Activated T-cell treated with anti-CD3 and anti-CD28 coated beads, Interleukin-2, amount 50 U/mL, for 72 hours (primary cell): Measurements from ENCODE around the gene RGS12. TPM values are rescaled to one million over a fixed set of nuclear protein-coding genes. Genes with fewer than 3 reads are reported as not detected.

Experiments used
- ATAC-seq, 2 donors: fragments of 150-1000 bp; cut with Tn5 transposase; replicated peaks in 1 of 2; 2 replicates each; pipeline ENCODE4 v1.10.0; 2021; ENCODE audit warnings: moderate library complexity in 2 of 2, mild to moderate bottlenecking in 1 of 2
- DNase-seq, 2 donors: peaks; one replicate each; pipeline ENCODE4 v3.0.0; 2021 to 2022; ENCODE audit warnings: mixed read lengths in 1 of 2
- H3K27ac Mint-ChIP-seq: one replicate; pipeline ENCODE4 v1.8.0; 2022; ENCODE audit warnings: mild to moderate bottlenecking, moderate library complexity, mixed read lengths
- H3K27me3 Mint-ChIP-seq: one replicate; pipeline ENCODE4 v1.8.0; 2022; ENCODE audit warnings: low read depth, mixed read lengths
- H3K36me3 Mint-ChIP-seq, 2 donors: one replicate each; pipeline ENCODE4 v1.8.0; 2022; ENCODE audit warnings: mixed read lengths in 2 of 2, mild to moderate bottlenecking in 1 of 2; ENCODE audit not compliant: insufficient read depth in 2 of 2
- H3K4me1 Mint-ChIP-seq: one replicate; pipeline ENCODE4 v1.8.0; 2022; ENCODE audit warnings: low read depth, mixed read lengths
- H3K4me3 Mint-ChIP-seq, 2 donors: one replicate each; pipeline ENCODE4 v1.8.0; 2022; ENCODE audit warnings: mild to moderate bottlenecking in 2 of 2, mixed read lengths in 2 of 2, moderate library complexity in 2 of 2
- H3K9me3 Mint-ChIP-seq, 2 donors: one replicate each; pipeline ENCODE4 v1.8.0; 2022; ENCODE audit warnings: mixed read lengths in 2 of 2
- total RNA-seq, 2 donors: library from RNA; stranded (reverse); gene quantifications; one replicate each; pipeline ENCODE4 v1.2.3, GENCODE V29; 2022

Gene RGS12
- total RNA-seq, 2 donors from 2014 or later = 16.9 to 18.5 TPM

DNA sequence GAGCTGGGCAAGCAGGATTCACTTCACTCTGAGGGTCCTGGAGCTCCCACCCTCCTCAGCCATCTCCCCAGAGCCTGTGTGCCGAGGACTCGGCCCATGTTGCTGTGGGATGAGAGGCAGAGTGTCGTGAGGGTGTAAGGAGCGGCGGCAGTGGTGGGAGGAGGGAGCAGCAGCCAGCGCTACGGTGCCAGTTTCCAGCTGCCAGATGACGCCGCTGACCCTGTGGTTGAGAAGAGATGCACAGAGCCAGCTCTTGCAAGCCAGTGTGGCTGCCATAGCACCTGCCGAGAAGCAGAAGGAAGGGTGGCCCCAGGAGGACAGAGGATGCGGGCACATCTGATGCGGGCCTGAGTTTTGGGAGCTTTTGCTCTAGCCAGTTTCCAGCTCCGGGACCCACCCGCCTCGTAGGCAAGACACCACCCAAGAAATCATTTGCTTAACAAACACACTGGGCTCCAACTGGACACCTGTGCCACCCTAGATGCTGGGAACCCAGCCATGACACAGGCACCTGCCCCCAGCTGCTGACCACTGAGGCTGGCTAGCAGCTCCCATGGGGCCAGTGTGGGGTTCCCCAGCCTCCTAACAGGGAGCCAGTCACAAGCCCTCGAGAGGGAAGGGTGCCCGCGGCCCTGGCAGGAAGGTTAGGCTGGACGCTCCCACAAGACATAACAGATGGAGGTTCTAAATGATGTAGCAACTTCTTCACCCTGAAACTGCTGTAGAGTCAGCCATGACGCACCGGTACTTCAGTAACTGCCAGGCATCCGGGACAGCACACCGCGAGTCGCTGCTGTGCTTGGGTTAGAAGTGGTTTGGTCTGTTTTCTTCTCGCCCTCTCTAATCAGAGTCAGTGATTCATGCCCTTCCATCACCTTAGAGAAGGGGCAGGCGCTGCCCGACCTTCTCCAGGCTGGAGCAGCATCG lies 35.0 kb upstream of the RGS12 start:
- DNase-seq = no peak
- Mint-ChIP-seq H3K27me3 (no peaks in the 10 kb centered on the region), H3K9me3 (no peaks in the 10 kb centered on the region), H3K27ac (no peak overlapping the region), H3K4me3 (no peak overlapping the region), H3K4me1 (no peaks in the 10 kb centered on the region), H3K36me3 (no peaks in the 10 kb centered on the region)
- ATAC-seq = peak; percentile 18 to 59

DNA sequence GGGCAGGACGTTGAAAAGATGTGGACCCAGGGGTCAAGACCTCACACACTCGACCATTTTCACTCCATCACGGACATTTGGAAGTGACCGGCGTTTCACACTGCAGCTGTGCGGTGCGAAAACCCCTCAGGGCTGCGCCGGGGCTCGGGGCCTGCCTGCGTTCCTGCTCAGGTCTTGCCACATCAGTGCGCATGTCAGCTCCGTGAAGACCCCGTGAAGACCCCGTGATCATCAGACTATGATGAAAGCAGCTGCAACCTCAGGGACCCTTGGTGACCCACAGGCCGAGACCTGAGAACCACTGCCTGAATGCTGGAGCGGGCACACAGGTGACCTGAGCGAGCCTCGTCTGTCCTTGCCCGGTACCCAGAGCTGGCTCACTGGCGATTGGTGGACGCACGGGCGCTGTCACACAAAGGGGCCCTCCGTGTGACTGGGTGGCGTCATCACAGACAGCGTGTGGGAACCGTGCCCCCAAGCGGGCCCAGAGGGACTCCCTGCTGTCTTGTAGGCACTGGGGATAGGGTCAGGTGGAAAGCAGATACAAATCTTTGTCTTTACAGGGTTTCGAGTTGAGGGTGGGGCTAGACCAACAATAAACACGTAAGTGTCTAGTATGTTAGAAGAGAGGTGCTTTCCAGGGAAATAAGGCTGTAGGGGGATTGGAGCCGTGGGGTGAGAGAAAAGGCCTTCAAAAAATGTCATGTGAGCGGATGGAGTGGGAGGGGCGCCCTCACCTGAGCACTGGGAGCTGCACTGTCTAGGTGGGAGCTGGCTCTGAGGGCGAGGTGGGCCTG lies 31.2 kb upstream of the RGS12 start:
- no peak for DNase-seq
- Mint-ChIP-seq H3K36me3 (no peaks in the 10 kb centered on the region), H3K27me3 (no peaks in the 10 kb centered on the region), H3K4me3 (no peak overlapping the region), H3K27ac (no peak overlapping the region), H3K9me3 (no peaks in the 10 kb centered on the region), H3K4me1 (no peaks in the 10 kb centered on the region)
- no peak for ATAC-seq

GRCh38 chr4:3262208-3263052 lies 30.4 kb upstream of the RGS12 start:
- Mint-ChIP-seq H3K4me3 (no peak overlapping the region), H3K9me3 (no peaks in the 10 kb centered on the region), H3K27me3 (no peaks in the 10 kb centered on the region), H3K27ac (no peak overlapping the region), H3K36me3 (no peaks in the 10 kb centered on the region), H3K4me1 (no peaks in the 10 kb centered on the region)
- ATAC-seq (peak in 1 of 2 donors; percentile 20), DNase-seq (no peak)

GRCh38 chr4:3263053-3263875 lies 29.6 kb upstream of the RGS12 start:
- no peak overlapping the region for H3K27ac Mint-ChIP-seq
- H3K9me3 Mint-ChIP-seq = no peaks in the 10 kb centered on the region
- no peak overlapping the region for H3K4me3 Mint-ChIP-seq
- DNase-seq (no peak), ATAC-seq (no peak)
- no peaks in the 10 kb centered on the region for H3K27me3 Mint-ChIP-seq
- H3K4me1 Mint-ChIP-seq = no peaks in the 10 kb centered on the region
- no peaks in the 10 kb centered on the region for H3K36me3 Mint-ChIP-seq

GRCh38 chr4:3263876-3264193 lies 29.0 kb upstream of the RGS12 start:
- H3K4me1 Mint-ChIP-seq = no peaks in the 10 kb centered on the region
- no peaks in the 10 kb centered on the region for H3K9me3 Mint-ChIP-seq
- ATAC-seq = no peak
- no peak for DNase-seq
- H3K36me3 Mint-ChIP-seq = no peaks in the 10 kb centered on the region
- H3K4me3 Mint-ChIP-seq = no peak overlapping the region
- H3K27ac Mint-ChIP-seq = no peak overlapping the region
- H3K27me3 Mint-ChIP-seq = no peaks in the 10 kb centered on the region

DNA sequence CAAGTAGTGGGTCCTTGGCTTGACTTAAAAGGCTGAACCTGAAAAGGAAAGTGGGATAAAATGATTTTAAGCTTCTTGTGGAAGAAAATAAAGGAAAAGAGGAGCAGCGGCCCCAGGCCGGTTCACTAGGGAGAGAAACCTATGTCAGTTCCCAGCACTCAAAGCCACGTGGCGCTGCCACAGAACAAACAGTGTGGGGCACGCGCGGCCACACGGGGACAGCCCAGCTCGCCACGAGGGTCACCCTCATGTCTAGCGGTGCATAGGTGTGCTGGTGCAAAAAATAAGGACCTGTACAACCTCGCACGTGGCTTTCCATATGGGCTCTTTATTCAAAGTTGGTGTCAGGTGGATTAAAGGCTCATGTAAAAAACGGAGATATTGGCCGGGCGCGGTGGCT lies 26.7 kb upstream of the RGS12 start:
- Mint-ChIP-seq H3K9me3 (no peaks in the 10 kb centered on the region), H3K4me1 (no peaks in the 10 kb centered on the region), H3K27me3 (no peaks in the 10 kb centered on the region), H3K27ac (no peak overlapping the region), H3K4me3 (no peak overlapping the region), H3K36me3 (no peaks in the 10 kb centered on the region)
- DNase-seq = no peak
- ATAC-seq = no peak

DNA sequence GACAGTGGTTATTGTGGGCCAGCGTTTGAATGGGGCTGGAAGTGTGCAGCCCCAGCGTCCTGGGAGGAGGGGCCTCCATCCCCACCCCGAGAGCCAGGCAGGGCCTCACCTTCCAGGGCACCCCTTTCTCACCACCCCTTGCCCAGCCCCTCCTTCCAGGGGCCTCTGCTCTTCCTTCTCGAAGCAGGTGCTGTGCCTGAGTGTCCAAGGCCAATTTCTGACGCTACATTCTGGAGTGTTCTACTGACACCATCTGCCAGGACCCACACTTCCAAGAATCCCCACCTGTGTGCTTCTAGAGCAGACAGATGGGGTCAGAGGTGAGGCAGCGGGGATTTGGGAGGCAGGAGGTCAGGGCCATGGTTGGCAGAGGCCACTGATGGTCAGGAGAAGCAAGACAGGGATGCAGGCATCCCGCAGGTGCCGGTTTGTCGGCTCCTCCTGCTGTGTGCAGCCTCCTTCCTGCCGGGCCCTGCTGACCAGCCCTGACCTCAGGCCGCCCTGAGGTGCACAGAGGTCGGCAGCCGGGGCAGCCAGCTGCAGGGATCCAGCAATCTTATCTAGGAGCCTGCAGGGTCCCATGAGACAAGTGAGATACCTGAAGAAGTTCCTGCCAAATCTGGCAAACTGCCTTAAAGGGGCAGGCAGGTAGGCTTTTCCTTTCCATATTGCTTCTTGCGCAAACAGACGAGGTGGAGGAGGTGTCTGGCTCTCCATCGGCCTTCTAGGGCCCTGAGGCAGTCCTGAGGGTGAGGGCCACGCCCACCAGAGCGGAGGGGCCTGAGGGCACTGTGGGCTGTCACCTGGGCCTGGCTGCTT lies 25.0 kb upstream of the RGS12 start:
- H3K27ac Mint-ChIP-seq = no peak overlapping the region
- no peak overlapping the region for H3K4me3 Mint-ChIP-seq
- DNase-seq (no peak), ATAC-seq (no peak)
- no peaks in the 10 kb centered on the region for H3K9me3 Mint-ChIP-seq
- no peaks in the 10 kb centered on the region for H3K36me3 Mint-ChIP-seq
- no peaks in the 10 kb centered on the region for H3K4me1 Mint-ChIP-seq
- H3K27me3 Mint-ChIP-seq = no peaks in the 10 kb centered on the region

DNA sequence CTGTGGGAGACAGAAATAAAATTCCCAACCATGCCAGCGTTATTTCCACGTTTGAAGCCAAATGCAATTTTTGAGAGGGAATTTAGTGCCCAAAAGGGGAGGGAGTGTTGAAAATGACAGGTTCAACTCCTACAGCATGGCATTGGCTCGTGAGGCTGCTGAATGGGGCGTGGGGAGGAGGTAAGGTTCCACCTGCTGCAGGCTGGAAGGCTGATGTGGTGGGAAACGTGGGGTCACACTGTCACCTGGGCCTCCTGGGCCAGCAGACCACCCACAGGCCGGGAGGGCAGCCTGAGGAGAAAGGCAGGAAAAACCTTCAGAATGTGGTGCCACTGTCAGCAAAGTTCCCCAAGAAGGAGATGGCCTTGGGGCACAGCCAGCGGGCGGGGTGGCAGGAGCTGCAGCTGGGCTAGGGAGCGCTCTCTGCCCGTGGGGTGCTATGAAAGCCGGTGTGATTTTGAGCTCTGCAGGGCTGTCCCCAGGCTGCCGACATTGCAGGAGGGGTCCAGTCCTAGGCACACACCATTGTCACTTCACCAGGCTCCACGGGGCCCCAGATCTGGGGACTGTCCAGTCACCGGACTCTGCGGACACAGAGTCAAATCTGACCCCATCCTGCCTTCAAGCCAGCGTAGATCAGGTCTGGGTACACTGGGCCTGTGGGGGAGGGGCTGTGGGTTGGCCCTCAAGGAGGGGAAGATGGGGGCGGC lies 24.3 kb upstream of the RGS12 start:
- Mint-ChIP-seq H3K4me1 (peaks cover 4% of the 10 kb centered on the region), H3K9me3 (no peaks in the 10 kb centered on the region), H3K4me3 (no peak overlapping the region), H3K27me3 (no peaks in the 10 kb centered on the region), H3K36me3 (peaks cover 0 to under 1% of the 10 kb centered on the region in 2 donors), H3K27ac (no peak overlapping the region)
- ATAC-seq (no peak), DNase-seq (no peak)

DNA sequence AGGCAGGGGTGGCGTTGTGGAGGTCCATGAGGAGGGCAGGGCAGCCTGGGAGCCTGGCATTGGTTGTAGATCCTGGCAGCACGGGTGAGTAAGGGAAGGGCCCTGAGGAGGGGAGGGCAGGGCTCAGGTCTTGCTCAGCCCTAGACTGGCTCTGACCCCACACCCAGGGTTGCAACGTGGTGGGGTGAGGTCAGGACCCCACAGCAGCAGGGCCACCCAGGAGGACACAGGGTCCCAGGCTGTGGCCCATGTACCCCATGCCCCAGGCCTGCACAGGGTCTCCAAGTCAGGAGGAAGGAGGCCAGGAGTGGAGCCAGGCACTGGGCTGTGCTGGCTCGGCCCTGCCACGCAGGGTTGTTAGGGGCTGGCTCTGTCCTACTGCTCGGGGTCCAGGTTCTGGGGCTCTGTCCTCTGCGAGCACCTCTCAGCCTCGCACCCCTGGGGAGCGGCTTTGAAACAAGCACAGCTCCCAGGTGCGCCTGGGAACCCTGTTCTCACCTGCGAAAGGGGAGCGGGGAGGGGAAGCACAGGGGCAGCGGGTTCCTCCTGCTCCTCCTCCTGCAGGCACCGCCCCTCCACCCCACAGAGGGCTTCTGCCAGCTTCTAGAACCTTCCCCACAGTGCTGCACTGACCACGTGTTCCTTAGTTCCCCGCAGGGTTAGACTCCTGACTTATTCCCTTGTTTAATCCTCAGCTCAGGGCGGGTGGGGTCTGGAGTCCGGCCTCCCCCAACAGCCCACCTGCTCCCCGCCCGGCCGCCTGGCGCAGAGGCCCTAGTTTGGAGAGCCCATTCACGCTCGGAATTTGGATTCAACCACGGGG lies 23.5 kb upstream of the RGS12 start:
- Mint-ChIP-seq H3K27ac (no peak overlapping the region), H3K36me3 (peaks cover 0 to 1% of the 10 kb centered on the region in 2 donors), H3K4me1 (peaks cover 5% of the 10 kb centered on the region), H3K4me3 (no peak overlapping the region), H3K9me3 (no peaks in the 10 kb centered on the region), H3K27me3 (no peaks in the 10 kb centered on the region)
- DNase-seq (no peak), ATAC-seq (peak in 1 of 2 donors; percentile 13)

DNA sequence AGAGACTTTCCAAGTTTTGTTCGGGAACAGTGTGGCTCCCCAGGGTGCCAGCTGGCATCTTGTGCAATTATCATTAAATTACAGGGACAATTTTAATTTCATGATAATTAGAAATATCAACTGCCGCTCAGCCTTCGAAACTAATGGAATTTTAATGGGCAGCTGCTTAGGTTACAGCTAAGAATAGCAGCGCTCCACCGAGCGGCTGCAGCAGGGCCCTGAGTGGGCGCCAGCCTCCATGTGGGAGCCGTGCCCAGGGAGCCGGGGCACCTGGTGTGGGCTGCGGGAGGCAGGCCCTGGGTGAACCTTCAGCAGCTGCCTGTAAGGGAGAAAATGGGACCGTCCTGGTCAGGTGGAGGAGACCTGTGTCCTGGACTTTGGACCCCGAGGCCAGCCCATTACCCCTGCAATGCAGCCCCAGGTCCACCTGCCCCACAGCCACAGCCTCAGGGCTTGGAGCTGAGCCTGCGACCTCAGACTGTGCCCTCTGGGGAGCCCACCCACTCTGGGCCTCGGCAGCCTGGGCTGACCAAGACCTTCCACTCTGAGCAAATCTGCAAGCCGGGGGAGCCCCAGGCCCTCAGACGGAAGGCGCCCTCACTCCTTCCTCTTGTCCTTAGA lies 22.7 kb upstream of the RGS12 start:
- Mint-ChIP-seq H3K27ac (no peak overlapping the region), H3K27me3 (no peaks in the 10 kb centered on the region), H3K4me3 (no peak overlapping the region), H3K4me1 (peaks cover 5% of the 10 kb centered on the region), H3K36me3 (peaks cover 0 to 1% of the 10 kb centered on the region in 2 donors), H3K9me3 (no peaks in the 10 kb centered on the region)
- no peak for ATAC-seq
- no peak for DNase-seq
